PC-9 (cell line): Measurements from ENCODE around the gene PTGFR.

Experiments used
- EZH2 ChIP-seq: fragments of 200-600 bp; sonication (generic); IDR thresholded peaks from 2 replicates; pipeline ENCODE4 v1.8.0; 2017; ENCODE audit warnings: antibody characterized with exemption, low read depth
- TF ChIP-seq, protein P1 (sequence below): fragments of 200-600 bp; sonication (generic); conservative IDR thresholded peaks from 2 replicates; pipeline ENCODE4 v1.6.1; 2017; ENCODE audit warnings: mixed run types, antibody characterized with exemption, mild to moderate bottlenecking, moderate library complexity

DNA sequence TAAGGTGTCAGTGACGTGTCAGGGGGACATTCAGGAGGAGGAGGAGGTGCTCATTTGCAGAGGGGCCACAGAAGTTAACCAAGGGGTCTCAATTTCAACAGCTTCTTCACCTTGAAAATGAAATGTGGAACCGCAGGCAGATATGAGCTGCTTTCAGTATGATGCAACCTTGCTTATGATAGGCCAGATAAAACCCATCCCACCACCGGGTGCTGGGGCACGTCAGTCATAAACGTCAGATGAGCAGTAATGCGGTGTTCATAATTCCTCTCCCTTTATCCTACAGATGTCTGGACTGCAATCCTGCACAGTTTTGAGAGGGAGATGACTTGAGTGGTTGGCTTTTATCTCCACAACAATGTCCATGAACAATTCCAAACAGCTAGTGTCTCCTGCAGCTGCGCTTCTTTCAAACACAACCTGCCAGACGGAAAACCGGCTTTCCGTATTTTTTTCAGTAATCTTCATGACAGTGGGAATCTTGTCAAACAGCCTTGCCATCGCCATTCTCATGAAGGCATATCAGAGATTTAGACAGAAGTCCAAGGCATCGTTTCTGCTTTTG lies 1.7 kb downstream of the PTGFR start:
- TF ChIP-seq EZH2: no peak
- TF ChIP-seq, protein P1, sequence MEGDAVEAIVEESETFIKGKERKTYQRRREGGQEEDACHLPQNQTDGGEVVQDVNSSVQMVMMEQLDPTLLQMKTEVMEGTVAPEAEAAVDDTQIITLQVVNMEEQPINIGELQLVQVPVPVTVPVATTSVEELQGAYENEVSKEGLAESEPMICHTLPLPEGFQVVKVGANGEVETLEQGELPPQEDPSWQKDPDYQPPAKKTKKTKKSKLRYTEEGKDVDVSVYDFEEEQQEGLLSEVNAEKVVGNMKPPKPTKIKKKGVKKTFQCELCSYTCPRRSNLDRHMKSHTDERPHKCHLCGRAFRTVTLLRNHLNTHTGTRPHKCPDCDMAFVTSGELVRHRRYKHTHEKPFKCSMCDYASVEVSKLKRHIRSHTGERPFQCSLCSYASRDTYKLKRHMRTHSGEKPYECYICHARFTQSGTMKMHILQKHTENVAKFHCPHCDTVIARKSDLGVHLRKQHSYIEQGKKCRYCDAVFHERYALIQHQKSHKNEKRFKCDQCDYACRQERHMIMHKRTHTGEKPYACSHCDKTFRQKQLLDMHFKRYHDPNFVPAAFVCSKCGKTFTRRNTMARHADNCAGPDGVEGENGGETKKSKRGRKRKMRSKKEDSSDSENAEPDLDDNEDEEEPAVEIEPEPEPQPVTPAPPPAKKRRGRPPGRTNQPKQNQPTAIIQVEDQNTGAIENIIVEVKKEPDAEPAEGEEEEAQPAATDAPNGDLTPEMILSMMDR: no peak
